Middle frontal gyrus (tissue), 1 donor: ENCODE results near the gene PNPO.
A peak's percentile ranks its signal among the peaks of the same experiment; 100 is the strongest.
"Not testable (repeated sequence)": the region's sequence is repeated elsewhere in the genome, so short reads cannot be mapped to it uniquely, and the experiment has no call there.

Experiments used
- DNase-seq: peaks from one replicate; pipeline ENCODE4 v3.0.0-alpha.2; 2015; ENCODE audit warnings: low spot score; ENCODE audit errors: extremely low spot score

PNPO gene

GRCh38 chr17:47917581-47917980 lies 23.8 kb upstream of the PNPO start:
- no peak for DNase-seq

GRCh38 chr17:47918006-47918405 lies 23.4 kb upstream of the PNPO start:
- DNase-seq: no peak

DNA sequence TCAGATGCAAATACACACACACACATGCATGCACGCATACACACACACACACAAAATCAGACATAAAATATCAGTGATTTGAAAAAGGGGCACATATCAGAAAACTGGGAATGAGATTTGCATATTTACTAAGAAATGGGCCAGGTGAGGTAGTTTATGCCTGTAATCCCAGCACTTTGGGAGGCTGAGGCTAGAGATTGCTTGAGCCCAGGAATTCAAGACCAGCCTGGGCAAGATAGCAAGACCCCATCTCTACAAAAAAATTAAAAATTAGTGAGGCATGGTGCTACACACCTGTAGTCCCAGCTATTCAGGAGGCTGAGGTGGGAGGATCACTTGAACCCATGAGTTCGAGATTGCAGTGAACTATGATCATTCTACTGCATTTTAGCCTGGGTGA lies 22.4 kb upstream of the PNPO start:
- no peak for DNase-seq

DNA sequence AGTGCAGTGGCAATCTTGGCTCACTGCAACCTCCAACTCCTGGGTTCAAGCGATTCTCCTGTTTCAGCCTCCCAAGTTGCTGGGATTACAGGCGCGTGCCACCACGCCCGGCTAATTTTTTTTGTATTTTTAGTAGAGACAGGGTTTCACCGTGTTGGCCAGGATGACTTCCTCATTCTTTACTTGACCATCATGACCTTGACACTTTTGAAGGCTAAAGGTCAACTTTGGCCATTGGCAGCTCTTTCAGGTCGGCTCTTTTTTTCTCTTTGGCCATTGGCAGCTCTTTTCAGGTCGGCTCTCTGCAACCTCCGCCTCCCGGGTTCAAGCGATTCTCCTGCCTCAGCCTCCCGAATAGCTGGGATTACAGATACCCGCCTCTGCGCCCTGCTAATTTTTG lies 21.5 kb upstream of the PNPO start:
- not testable (repeated sequence) for DNase-seq

DNA sequence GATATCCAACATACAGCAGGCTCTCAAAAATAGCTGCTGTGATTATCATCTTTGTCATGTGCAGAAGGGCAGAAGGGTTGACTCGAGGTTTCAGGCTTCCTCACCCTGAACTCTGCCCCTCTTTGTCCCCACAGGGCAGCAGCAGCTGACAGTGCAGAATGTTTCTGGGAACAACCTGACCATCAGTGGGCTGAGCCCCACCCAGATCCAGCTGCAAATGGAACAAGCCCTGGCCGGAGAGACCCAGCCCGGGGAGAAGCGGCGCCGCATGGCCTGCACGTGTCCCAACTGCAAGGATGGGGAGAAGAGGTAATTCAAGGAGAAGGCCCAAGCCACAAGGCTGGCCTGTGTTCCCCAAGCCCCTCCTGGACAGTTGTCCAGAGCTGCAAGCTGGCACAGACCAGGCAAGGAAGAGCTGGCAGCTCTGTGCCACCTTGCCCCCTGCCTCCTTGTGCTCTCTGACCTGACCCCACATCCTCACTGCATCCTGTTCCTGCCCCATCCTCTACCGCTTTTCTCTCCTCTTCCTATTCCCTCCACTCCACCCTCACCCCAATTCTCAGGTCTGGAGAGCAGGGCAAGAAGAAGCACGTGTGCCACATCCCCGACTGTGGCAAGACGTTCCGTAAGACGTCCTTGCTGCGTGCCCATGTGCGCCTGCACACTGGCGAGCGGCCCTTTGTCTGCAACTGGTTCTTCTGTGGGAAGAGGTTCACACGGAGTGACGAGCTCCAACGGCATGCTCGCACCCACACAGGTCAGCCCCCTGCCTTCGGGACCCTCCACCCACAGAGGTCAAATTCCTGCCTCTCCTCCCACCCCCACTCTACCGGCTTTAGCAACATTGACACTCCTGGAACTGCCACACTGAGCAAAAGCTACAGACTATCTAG lies 16.3 kb upstream of the PNPO start:
- DNase-seq: no peak

- no peak for DNase-seq
Observed at GRCh38 chr17:47925678-47925988, 15.7 kb upstream of the PNPO start.

DNA sequence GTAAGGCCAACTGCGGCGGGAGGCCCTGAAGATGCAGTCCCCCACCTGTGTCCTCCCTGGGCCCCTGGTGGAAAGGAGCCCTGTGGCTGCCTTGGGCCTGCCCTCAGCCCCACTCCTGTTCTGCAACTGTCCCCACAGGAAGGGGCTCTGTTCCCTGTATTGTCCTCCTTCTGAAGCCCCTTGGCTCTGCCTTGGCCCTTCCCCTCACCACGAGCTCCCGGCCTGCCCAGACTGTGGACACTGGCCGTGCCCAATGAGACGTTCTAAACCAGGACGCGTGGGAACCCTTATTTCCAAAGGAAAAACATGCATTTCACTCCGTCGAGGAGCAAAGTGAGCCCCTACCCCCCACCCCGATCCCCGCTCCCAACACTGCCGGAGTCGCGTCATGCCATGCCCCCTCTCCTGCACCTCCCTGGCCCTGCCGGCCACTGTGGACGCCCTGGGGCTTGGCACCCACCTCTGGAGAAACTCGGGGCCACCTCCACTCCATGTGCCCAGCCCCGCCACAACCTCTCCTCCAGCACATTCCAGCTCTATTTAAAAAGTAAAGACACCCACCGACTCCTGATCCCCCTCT lies 13.5 kb upstream of the PNPO start:
- no peak for DNase-seq

DNA sequence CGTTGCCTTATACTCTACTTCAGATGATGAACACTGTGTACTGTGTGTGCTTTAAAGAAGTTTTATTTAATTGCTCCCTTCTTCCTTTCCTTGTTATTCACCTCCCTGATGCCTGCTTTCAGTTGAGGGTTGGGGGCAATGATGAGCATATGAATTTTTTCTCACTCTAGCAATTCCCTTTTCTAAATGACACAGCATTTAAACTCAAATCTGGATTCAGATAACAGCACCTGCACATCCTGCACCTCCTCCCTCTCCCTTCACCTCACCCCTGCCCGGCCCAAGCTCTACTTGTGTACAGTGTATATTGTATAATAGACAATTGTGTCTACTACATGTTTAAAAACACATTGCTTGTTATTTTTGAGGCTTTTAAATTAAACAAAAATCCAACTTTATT lies 13.0 kb upstream of the PNPO start:
- DNase-seq: no peak

GRCh38 chr17:47929218-47930000 lies 12.0 kb upstream of the PNPO start:
- DNase-seq: no peak

GRCh38 chr17:47931848-47932247 lies 9.5 kb upstream of the PNPO start:
- no peak for DNase-seq

- no peak for DNase-seq
Observed at GRCh38 chr17:47934856-47935255, 6.5 kb upstream of the PNPO start.

GRCh38 chr17:47935468-47935867 lies 5.9 kb upstream of the PNPO start:
- DNase-seq: not testable (repeated sequence)

- DNase-seq: no peak
Observed at GRCh38 chr17:47935961-47936360, 5.4 kb upstream of the PNPO start.

DNA sequence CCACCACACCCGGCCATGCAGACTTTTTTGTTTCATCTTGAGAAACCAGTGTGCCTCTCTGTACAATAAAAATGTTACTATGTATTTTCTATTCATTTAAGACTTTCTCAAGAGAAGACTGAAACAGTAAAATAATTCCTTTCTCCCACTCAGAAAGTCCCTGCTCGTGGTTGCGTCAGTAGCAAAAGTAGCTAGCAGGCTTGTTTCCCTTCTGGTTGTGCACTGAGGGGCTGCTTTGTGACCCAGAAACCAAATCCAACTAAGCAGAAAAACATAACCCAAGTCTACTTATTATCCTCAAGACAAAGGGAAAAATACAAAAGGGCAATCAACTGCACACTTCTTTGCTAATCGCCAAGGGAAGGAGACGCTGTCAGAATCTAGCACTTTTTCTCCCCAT lies 3.4 kb upstream of the PNPO start:
- DNase-seq: no peak

GRCh38 chr17:47942096-47942510 lies 732 bp downstream of the PNPO start:
- DNase-seq: no peak

GRCh38 chr17:47942568-47942967 lies 1.2 kb downstream of the PNPO start:
- no peak for DNase-seq

- peak; percentile 23 for DNase-seq
Observed at GRCh38 chr17:47945080-47945479, 3.7 kb downstream of the PNPO start.

DNA sequence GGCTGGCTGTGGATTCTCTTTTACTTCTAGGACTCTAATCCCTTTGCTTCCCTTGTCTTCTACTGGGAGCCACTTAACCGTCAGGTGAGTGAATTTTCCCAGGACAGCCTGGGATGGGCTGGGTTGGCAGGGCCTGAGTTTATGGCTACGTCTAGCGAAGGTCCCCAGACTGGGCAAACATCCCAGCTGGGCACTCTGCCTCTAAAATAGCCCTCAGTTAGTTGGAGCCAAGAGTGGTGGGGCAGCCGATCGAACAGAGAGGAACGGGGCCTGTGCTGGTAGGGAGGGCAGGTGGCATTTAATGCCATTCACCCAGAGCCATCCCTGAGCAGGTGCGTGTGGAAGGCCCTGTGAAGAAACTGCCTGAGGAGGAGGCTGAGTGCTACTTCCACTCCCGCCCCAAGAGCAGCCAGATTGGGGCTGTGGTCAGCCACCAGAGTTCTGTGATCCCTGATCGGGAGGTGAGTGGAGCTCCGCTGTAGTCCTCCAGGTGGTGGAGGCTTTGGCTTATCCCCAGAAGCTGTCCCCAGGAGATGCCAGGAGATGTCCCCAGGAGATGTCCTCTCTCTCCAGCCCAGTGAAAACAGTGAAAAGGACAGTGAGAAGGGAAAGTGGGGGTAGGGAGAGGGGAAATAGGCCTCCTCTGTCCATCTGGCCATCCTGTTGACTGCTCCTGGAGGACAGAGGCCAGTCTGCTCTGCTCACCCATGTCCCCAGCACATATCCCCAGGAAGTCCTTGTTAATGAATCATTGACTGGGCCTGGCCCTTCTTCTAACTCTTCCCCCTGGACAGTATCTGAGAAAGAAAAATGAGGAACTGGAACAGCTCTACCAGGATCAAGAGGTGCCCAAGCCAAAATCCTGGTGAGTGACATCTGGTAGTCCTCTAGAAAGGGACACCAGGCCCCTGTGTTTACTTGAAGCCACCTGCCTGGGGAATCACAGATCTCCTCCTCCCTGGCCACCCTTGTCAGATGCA lies 4.4 kb downstream of the PNPO start:
- DNase-seq: no peak

DNA sequence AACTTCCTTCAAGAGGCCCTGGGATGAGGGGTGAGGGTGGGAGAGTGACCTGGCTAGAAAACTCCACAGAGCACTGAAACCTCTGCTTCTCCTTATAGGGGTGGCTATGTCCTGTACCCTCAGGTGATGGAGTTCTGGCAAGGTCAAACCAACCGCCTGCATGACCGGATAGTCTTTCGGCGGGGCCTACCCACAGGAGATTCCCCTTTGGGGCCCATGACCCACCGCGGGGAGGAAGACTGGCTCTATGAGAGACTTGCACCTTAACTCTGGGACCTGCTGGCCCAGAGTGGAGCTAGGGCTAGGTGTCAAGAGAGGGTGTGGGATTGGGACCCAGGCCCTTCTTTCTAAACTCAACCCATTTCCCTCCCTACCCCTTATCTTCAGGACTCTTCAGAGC lies 5.1 kb downstream of the PNPO start:
- DNase-seq: no peak

GRCh38 chr17:47946929-47947397 lies 5.6 kb downstream of the PNPO start:
- DNase-seq: no peak

DNA sequence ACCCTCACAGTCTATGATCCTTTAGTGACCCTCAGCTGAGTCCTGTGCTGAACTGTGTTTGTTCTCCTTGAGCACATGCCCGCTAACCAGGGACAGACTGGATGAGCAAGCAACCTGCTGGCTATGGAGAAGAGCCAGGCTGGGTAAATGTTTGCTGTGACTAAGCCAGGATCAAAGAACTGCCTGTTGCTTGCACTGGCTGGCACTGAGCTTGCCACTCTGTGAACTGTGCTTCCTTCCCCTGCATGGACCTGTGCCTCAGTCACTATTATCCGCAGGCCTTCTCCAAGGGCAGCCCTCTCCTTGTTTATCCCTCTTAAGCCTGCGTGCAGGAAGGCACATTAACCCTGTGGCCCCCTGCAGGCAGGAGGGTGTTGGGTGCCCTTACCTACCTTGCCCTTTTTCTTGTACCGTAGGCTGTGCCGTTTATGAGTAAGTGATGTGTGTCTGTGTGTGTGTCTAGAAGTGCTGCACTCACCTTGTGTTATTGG lies 7.4 kb downstream of the PNPO start:
- no peak for DNase-seq
